Skin epidermis (tissue), 12 donors: Measurements from ENCODE around the gene ARL17A.
"Not testable (repeated sequence)": the region's sequence is repeated elsewhere in the genome, so short reads cannot be mapped to it uniquely, and the experiment has no call there.

ENCODE experiments used
- H3K27ac ChIP-seq, 21 experiments: fragments of 200-600 bp; sonication (generic) in 11 of 21; one replicate each; pipeline ENCODE4 v1.5.0; 2020; ENCODE audit warnings: mild to moderate bottlenecking in 3 of 21, inconsistent platforms in 2 of 21, moderate library complexity in 2 of 21
- H3K4me3 ChIP-seq, 7 experiments: fragments of 200-600 bp; sonication (generic) in 2 of 7; one replicate each; pipeline ENCODE4 v1.5.0; 2020; ENCODE audit warnings: inconsistent platforms in 2 of 7, mild to moderate bottlenecking in 2 of 7, moderate library complexity in 1 of 7

Gene ARL17A

GRCh38 chr17:46579083-46580075, at the start of gene ARL17A:
TSS of gene ARL17A (minus strand) at chr17:46579691. CDS start at chr17:46576322, 3,369 bp downstream.
- peak within 1 kb of the TSS in 2 of 7 experiments; percentile 14 to 26 for H3K4me3 ChIP-seq

GRCh38 chr17:46628753-46629436, 49.4 kb upstream of the ARL17A start:
- H3K27ac ChIP-seq, H3K4me3 ChIP-seq: not testable (repeated sequence)

More at GRCh38 chr17:46579083-46580075, at the start of gene ARL17A:
- peak within 1 kb of the TSS in 5 of 21 experiments; percentile 37 to 69 (median 51) for H3K27ac ChIP-seq

GRCh38 chr17:46627452-46627851, 48.0 kb upstream of the ARL17A start:
- H3K4me3 ChIP-seq, H3K27ac ChIP-seq: not testable (repeated sequence)

- not testable (repeated sequence) for H3K27ac ChIP-seq, H3K4me3 ChIP-seq
Measured at GRCh38 chr17:46624726-46625125, 45.2 kb upstream of the ARL17A start.

DNA sequence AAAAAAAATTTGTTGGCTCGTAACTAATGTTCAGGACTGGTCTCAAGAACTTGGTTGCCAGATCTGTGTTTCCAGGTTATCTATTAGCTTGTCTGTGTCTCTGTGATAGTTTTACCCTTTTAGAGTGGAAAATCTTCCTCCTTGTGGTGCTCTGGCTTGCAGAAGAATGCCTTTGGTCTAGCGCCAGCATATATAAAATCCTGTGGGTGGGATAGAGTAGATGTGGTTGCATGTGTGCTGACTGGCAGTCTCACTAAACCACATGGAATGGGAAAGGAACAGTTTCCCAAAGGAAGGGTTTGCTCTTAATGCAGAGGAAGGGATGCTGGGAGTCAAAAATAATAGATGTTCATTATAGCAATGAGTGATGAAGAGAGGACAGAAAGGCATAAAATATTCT, 44.3 kb upstream of the ARL17A start:
- not testable (repeated sequence) for H3K4me3 ChIP-seq

DNA sequence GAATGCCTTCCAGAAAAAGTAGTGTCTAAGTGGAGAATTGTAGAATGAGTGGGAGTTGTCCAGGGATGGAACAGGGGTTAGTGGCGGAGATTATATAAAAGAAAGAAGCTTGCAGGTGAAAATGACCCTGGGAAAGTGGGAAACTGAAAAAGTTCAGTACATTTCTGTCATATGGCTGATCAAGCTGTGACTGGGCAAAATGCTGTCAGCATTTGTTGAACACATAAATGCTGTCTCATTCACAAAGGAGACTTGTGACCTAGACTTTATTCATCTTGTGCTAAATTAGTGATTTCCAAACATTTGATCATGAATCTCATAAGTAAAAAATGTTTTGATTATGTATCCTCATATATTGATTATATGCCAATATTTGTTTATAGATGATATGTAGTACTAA, 39.5 kb upstream of the ARL17A start:
- H3K27ac ChIP-seq, H3K4me3 ChIP-seq: not testable (repeated sequence)

More for the DNA sequence above, 44.3 kb upstream of the ARL17A start:
- H3K27ac ChIP-seq = not testable (repeated sequence)

DNA sequence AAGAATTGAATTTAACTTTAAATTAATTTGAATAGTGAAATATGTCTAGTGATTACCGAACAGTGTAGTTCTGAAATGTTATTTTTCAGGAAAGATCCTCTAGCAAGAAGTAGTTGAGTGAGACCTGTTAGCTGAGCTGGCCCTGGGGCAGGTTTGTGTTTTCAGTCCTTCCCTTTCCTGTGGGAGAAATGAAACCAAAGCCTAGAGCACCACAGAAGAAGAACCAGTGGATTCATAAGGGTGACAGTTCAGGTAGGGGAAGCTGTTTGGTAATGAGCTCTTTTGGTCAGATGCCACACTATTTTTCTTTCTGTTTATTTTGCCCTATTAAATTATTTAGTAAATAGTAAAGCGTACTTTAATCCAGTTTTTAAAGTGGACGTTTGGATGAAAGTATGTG, 37.6 kb upstream of the ARL17A start:
- H3K4me3 ChIP-seq, H3K27ac ChIP-seq: not testable (repeated sequence)

DNA sequence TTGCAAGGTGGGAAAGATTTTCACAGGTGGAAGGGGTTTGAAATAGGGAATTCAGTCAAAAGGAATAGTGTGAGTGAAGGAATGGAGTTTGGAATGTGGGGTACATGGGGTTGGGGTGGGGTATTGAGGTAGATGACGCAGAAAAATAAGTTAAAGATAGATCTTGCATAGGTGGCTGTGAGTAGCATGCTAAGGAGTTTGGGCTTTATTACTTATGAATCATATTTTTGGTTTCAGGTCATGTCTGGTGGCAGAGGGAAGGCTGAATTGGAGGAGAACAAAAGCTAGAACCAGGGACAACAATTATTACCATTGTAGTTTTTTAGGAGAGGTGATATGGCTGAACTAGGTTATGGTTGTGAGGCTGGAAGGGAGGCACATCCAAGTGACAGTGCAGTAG, 34.4 kb upstream of the ARL17A start:
- H3K27ac ChIP-seq, H3K4me3 ChIP-seq: not testable (repeated sequence)

- H3K4me3 ChIP-seq, H3K27ac ChIP-seq: not testable (repeated sequence)
Measured at GRCh38 chr17:46611304-46611703, 31.8 kb upstream of the ARL17A start.

- not testable (repeated sequence) for H3K27ac ChIP-seq, H3K4me3 ChIP-seq
Measured at GRCh38 chr17:46603125-46603524, 23.6 kb upstream of the ARL17A start.

DNA sequence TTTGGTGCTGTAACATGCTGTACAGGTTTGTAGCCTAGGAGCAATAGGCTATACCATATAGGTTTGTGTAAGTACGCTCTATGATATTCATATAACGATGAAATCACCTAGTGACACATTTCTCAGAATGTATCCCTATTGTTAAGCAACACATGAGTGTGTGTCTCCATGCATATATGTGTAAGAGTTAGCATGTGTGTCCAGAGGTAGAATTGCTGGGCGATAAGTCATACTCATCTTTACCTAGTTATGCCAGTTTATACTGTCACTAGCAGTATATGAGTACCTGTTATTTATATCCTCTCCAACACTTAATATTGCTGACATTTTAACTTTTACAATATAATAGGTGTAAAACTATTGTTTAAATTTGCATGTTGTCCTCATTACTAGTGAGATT, 21.3 kb upstream of the ARL17A start:
- H3K27ac ChIP-seq, H3K4me3 ChIP-seq: not testable (repeated sequence)

DNA sequence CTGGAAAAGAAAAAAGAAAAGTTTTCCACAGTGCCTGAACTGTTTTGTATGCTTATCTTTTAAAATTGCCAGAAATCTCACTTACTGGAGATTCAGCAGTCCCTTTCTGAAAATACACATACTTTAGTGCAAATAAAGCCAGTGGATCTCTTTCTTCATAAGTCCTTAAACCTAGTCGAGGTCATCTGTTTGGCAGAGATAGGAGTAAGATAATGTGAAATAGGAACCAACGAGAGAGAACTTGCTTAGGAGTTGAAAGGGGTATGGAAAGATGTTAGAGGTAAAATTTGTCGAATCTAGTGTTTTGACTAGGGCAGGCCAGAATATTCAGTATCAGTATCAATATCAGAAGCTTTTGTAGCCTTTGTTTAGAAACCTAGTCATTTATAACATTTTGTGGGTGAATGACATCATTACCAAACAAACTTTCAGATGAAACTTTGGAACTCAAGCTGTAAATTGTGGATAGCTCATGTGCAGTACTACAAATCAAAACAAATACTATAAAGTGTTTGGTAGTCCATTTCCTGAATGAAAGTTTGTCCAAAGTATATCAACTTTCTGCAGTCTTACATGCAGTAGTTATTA, 18.9 kb upstream of the ARL17A start:
- H3K27ac ChIP-seq, H3K4me3 ChIP-seq: not testable (repeated sequence)

DNA sequence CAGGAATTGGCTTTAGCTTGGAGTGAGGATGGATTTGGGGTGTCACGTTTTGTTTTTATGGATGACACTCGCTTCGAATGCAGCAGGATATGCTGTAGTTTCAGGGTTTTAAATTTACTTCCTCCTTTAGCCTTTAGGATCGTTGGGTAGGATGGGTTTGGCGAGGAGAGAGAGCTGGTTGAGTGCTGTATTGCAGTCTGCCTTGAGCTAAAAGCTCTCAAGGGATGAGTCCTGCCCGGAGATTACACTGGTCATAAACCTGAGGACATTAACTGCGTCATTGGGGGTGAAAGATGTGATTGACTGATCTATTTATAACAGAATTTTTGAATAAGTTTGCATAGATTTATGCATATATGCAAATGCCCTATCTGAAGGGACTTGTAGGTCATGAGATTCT, 11.8 kb upstream of the ARL17A start:
- not testable (repeated sequence) for H3K4me3 ChIP-seq, H3K27ac ChIP-seq

- not testable (repeated sequence) for H3K27ac ChIP-seq, H3K4me3 ChIP-seq
Measured at GRCh38 chr17:46590157-46591146, 11.0 kb upstream of the ARL17A start, which contains the start of gene NSF. TSS of gene NSF (plus strand) at chr17:46590669. CDS start at chr17:46590776, 107 bp downstream.

- not testable (repeated sequence) for H3K27ac ChIP-seq, H3K4me3 ChIP-seq
Measured at GRCh38 chr17:46585444-46585843, 6.0 kb upstream of the ARL17A start.

GRCh38 chr17:46580082-46580481, 591 bp upstream of the ARL17A start:
- Histone ChIP-seq H3K4me3 (peak overlapping the region in 2 of 7 experiments; percentile 14 to 26), H3K27ac (peak overlapping the region in 5 of 21 experiments; percentile 37 to 69 (median 51))

GRCh38 chr17:46571796-46572195, 7.7 kb downstream of the ARL17A start:
- H3K4me3 ChIP-seq, H3K27ac ChIP-seq: not testable (repeated sequence)

DNA sequence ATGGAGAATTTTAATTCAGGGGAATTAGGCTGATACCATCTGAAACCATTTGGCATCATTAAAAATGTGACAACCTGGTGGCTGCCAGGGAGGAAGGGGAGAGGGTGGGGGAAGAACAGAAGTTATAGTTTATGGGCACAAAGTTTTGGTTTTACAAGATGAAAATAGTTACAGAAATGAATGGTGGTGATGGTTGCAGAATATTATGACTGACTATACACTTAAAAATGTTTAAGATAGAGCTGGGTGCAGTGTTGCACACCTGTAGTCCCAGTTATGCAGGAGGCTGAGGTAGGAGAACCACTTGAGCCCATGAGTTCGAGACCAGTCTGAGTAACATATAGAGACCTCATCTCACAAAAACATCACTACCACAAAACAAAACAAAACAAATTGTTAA, 12.5 kb downstream of the ARL17A start:
- not testable (repeated sequence) for H3K4me3 ChIP-seq, H3K27ac ChIP-seq

GRCh38 chr17:46566284-46566683, 13.2 kb downstream of the ARL17A start:
- H3K4me3 ChIP-seq, H3K27ac ChIP-seq: not testable (repeated sequence)
